Suppressor macrophage treated with lipopolysaccharide for 1 hour (primary cell): ENCODE measurements around the gene FBLN2.

ENCODE experiments used
- DNase-seq, 3 donors: peaks; one replicate each; pipeline ENCODE4 v3.0.0-alpha.2; 2020 to 2022

Gene FBLN2

GRCh38 chr3:13653631-13654279 is 104.8 kb downstream of the FBLN2 start:
- no peak for DNase-seq

GRCh38 chr3:13654330-13655060 is 105.6 kb downstream of the FBLN2 start:
- no peak for DNase-seq

DNA sequence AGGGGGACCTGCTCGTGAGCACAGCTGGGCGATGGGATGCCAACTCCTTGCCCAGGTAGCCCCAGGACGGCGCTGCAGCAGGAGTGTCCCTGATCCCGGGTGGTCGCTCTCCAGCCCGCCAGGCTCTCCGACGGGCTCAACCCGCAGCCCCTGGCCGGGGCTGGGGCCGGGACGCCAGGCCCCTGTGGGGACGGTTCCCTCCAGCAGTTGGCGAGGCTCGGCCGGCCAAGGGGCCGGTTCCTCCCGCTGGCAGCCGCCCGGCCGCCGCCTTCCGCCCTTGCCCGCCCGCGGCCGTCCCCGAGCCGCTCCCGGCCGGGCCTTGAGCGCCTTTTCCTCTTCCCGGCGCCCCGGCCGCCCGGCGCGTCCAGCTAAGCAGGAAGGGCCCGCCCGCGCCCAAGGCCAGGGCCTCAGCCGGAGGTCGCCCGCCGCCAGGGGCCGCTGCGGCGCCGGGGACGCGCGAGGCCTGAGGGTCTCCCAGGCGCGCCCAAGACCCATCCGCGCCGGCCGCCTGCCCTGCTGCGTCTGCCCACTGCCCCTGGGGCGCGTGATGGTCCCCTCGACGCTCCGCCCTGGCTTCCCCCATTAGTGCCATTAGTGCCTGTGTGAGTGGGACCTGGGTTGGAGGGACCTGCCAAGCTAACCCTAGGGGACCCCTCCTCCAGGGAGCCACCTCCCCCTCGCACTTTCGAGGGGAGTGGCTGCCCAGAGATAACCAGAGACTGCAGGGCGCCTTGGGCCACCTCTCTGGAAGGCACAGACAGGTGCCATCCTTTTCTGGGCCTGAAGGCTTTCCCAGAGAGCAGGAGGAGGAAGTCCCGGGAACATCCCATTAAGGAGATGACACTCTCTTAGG is 106.4 kb downstream of the FBLN2 start:
- peak; percentile 63 to 91 (median 77) for DNase-seq

GRCh38 chr3:13656584-13657301 is 107.8 kb downstream of the FBLN2 start:
- no peak for DNase-seq

- DNase-seq: peak; percentile 43 to 75 (median 67)
Measured at GRCh38 chr3:13657660-13658435, 108.9 kb downstream of the FBLN2 start.

DNA sequence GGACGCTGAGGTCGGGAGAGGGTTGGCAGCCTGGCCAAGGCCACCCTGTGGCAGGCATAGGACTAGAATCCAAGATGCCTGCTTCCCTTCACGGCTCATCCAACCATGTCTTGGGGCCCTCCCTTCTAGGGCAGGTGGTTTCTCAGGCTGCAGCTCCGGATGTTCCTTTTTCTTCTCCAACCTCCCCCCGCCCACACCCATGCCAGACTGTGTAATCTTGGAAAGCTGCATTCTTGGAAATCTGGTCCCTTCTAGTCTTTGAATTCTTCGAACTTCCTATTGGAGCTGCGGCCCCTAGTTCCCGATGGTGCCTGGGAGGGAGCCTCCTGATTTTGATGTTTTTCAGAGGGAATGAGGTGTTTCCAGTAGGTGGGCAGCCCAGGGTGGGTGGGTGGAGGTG is 109.8 kb downstream of the FBLN2 start:
- DNase-seq: peak in 1 of 3 donors; percentile 20

- DNase-seq: no peak
Measured at GRCh38 chr3:13659221-13659969, 110.5 kb downstream of the FBLN2 start.

GRCh38 chr3:13660042-13660874 is 111.3 kb downstream of the FBLN2 start:
- DNase-seq: no peak

DNA sequence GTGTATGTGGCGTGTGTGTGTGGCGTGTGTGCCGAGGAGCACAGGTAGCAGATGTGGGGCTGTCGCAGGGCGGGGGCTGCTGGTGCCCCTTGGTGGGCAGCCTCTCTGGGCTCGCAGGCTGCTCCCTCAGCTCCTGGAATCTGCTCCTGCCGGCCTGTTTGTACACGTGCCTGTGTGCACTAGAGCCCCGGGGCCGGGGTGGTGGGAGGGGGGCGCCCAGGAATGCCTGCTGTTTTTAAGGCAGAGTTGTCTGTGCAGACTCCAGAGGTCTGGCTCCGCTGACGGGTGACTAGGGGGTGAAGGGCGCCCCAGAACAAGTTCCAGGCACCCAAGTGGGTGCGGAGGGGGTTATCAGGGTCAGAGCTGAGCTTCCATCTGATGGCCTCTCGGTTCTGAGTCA is 112.2 kb downstream of the FBLN2 start:
- no peak for DNase-seq

- no peak for DNase-seq
Measured at GRCh38 chr3:13662238-13662847, 113.4 kb downstream of the FBLN2 start.

GRCh38 chr3:13663781-13664535 is 115.0 kb downstream of the FBLN2 start:
- DNase-seq: no peak

GRCh38 chr3:13665582-13666226 is 116.8 kb downstream of the FBLN2 start:
- DNase-seq: no peak

GRCh38 chr3:13666227-13666619 is 117.3 kb downstream of the FBLN2 start:
- DNase-seq: no peak

DNA sequence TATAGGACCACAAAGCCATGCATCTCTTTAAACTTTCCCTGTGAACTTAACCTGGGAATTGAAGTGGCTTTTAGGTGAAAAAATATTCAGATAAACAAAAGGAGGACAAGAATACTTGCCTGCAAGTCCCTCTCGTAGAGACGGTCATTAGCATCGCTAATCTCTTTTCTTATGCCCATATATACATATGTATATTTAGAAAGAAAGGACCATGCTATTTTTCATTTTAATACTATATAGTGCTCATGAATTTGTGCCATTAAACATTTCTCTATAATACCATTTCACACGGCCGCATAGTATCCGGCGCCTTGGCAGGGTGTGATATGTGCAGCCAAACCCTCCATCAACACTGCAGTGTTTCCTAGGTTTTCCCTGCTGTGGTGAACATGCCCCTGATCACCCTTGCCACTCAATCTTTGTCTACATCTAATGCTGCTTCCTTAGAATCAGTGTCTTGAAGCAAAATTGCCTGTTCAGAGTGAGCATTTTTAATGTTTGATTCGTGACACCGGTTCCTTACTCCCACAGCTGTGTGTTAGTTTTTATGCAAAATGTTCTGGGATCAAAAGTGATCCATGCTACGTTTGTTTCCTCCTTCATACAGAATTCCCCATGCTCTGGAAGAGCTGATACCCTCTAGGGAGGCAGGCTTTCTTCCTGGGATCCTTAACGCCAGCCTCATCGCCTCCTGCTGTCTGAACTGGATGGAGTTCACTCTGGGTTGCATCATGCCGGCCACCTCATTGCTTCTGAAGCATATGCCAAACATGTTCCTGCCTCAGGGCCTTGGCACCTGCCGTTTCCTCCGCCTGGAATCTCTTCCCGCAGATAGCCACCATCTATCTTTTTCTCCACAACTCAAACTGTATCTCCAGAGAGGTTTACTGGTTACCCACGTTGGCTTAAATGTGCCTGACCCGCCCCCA is 118.1 kb downstream of the FBLN2 start:
- DNase-seq: no peak

- DNase-seq: no peak
Measured at GRCh38 chr3:13668136-13668535, 119.2 kb downstream of the FBLN2 start.

DNA sequence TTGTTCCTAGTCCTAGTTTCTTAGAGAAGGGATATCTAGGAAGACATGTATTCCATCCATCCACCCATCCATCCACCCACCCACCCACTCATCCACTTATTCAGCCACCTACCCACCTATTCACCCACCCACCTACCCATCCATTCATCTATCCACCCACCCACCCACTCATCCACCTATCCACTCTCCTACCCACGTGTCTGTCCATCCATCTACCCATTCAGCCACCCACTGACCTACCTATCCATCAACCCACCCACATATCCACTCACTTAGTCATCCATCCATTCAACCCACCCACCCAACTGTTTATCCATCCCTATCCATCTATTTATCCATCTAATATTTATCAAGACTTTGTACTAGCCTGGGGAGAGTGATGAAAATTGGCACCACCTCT is 120.5 kb downstream of the FBLN2 start:
- DNase-seq: no peak

DNA sequence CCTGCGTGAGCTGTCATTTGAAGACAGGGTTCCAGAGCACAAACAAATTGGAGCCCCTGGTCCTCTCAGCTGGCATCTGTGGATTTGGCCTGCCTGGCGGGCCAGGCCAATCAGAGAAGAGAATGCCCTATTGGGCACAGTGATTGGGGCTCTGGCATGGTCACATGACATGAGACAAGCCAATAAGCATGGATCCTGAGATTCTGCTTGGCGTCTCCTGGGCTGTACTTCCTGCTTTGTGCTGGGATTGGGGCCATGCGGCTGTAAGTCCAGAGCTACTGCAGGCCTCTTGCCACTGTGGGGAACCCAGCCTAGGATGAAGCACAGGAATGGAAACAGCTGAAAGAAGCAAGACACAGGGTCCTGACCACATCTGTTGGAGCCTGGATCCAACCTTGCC is 121.4 kb downstream of the FBLN2 start:
- no peak for DNase-seq
